Measurements from ENCODE around the gene ARHGAP22. TPM values are rescaled to one million over a fixed set of nuclear protein-coding genes. Genes with fewer than 3 reads are reported as not detected.

The ARHGAP22 gene
- total RNA-seq, 1 donor from 2014 or later, result 2.0 TPM

DNA sequence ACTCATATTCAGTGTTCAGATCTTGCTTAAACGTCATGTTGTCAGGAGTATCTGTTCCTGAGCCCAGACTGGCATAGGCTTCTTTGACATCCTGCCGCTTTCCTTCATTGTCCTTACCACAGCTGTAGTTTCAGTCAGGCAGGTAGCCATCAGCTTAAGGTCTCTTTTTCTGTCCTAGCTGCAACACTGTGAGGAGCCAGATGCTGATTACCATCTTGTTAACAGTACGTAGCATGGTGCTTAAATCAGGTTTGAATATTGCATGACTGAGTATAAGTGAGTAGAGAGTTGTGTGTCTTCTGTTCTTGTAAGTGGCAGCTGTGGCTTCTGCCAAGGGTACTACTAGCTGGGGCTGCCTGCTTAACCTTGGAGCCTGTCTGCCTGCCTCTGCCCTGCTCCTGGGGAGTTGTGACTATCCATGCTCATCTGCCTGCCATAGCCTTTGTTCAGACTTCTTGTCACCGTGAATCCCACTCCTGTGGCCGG is 205.8 kb downstream of the ARHGAP22 start:
- no peaks in the 10 kb centered on the region for H3K4me1 ChIP-seq
- TF ChIP-seq, protein P1, sequence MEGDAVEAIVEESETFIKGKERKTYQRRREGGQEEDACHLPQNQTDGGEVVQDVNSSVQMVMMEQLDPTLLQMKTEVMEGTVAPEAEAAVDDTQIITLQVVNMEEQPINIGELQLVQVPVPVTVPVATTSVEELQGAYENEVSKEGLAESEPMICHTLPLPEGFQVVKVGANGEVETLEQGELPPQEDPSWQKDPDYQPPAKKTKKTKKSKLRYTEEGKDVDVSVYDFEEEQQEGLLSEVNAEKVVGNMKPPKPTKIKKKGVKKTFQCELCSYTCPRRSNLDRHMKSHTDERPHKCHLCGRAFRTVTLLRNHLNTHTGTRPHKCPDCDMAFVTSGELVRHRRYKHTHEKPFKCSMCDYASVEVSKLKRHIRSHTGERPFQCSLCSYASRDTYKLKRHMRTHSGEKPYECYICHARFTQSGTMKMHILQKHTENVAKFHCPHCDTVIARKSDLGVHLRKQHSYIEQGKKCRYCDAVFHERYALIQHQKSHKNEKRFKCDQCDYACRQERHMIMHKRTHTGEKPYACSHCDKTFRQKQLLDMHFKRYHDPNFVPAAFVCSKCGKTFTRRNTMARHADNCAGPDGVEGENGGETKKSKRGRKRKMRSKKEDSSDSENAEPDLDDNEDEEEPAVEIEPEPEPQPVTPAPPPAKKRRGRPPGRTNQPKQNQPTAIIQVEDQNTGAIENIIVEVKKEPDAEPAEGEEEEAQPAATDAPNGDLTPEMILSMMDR (IDR thresholded peaks at IDR 0.05), result no peak
- H3K4me3 ChIP-seq, result no peak overlapping the region
- H3K36me3 ChIP-seq, result no peaks in the 10 kb centered on the region
- no peaks in the 10 kb centered on the region for H3K9me3 ChIP-seq
- H3K27me3 ChIP-seq, result no peaks in the 10 kb centered on the region
- intact Hi-C loops (cut with DNase I), result no loop called here
- DNase-seq (ENCODE audit: low spot score in 2 of 2), result no peak
- H3K27ac ChIP-seq, result no peak overlapping the region

DNA sequence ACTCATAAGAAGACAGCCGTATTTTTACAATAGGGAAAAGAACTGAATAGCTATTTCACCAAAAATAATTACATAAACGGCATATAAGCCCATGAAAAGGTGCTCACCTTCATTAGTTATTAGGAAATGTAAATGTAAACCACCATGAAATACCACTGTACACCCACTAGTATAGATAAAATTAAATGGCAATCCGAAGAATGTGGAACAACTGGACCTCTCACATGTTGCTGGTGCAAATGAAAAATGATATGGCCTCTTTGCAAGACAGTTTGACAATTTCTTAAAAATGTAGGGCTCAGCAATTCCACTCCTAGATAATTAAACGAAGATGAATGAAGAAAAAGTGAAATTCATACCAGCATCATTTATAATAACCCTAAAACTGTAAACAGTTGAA is 206.6 kb downstream of the ARHGAP22 start:
- Histone ChIP-seq H3K27me3 (no peaks in the 10 kb centered on the region), H3K27ac (no peak overlapping the region), H3K4me1 (no peaks in the 10 kb centered on the region), H3K4me3 (no peak overlapping the region), H3K36me3 (no peaks in the 10 kb centered on the region), H3K9me3 (no peaks in the 10 kb centered on the region)
- intact Hi-C loops (cut with DNase I), result no loop called here
- TF ChIP-seq, protein P1 (IDR thresholded peaks at IDR 0.05), result no peak
- DNase-seq (ENCODE audit: low spot score in 2 of 2), result no peak

Other genes with a start within 250 kb of the ARHGAP22 start
- gene WDFY4, start 79.8 kb upstream of the ARHGAP22 start, total RNA-seq, result 33.8 TPM

All from ascending aorta (tissue), 2 donors.